Loucy (cell line): ENCODE data around the gene MLLT10.

Experiments used
- H2AFZ ChIP-seq: fragments of 200-600 bp; sonication (generic); 2 replicates; pipeline ENCODE4 v1.6.0; 2016; ENCODE audit warnings: antibody characterized with exemption, mild to moderate bottlenecking, low read length, moderate library complexity
- H3F3A ChIP-seq: fragments of 200-600 bp; 2 replicates; pipeline ENCODE4 v1.6.0; 2016; ENCODE audit warnings: antibody characterized with exemption, low read depth, mild to moderate bottlenecking
- H3K27me3 ChIP-seq: fragments of 200-600 bp; sonication (generic); 2 replicates; pipeline ENCODE4 v1.6.1; 2014; ENCODE audit warnings: low read length, mild to moderate bottlenecking; ENCODE audit not compliant: insufficient read depth, poor library complexity, severe bottlenecking
- H3K36me3 ChIP-seq: fragments of 200-600 bp; sonication (generic); 2 replicates; pipeline ENCODE4 v1.6.1; 2016; ENCODE audit warnings: low read length; ENCODE audit not compliant: insufficient read depth
- H3K4me1 ChIP-seq: fragments of 200-600 bp; sonication (generic); 2 replicates; pipeline ENCODE4 v1.5.1; 2014; ENCODE audit warnings: low read length, mild to moderate bottlenecking; ENCODE audit not compliant: insufficient read depth, poor library complexity, severe bottlenecking
- H3K4me2 ChIP-seq: fragments of 200-600 bp; sonication (generic); 2 replicates; pipeline ENCODE4 v1.6.0; 2014; ENCODE audit warnings: antibody characterized with exemption, low read length, low read depth, mild to moderate bottlenecking; ENCODE audit not compliant: poor library complexity, severe bottlenecking
- H3K4me3 ChIP-seq: fragments of 200-600 bp; sonication (generic); 2 replicates; pipeline ENCODE4 v1.5.1; 2014; ENCODE audit warnings: low read length, mild to moderate bottlenecking, mixed read lengths; ENCODE audit not compliant: poor library complexity, severe bottlenecking
- H3K79me2 ChIP-seq: fragments of 200-600 bp; sonication (generic); 2 replicates; pipeline ENCODE4 v1.6.1; 2014; ENCODE audit warnings: low read length; ENCODE audit not compliant: insufficient read depth
- H3K9ac ChIP-seq: fragments of 200-600 bp; sonication (generic); 2 replicates; pipeline ENCODE4 v1.6.0; 2014; ENCODE audit warnings: mild to moderate bottlenecking, low read depth, low read length, moderate library complexity; ENCODE audit not compliant: poor library complexity, severe bottlenecking
- H3K9me2 ChIP-seq: fragments of 200-600 bp; sonication (generic); replicated peaks from 2 replicates; pipeline ENCODE4 v1.6.1; 2016; ENCODE audit warnings: low read depth, low read length, mixed read lengths
- H3K9me3 ChIP-seq: fragments of 200-600 bp; sonication (generic); 2 replicates; pipeline ENCODE4 v1.6.1; 2014; ENCODE audit warnings: mild to moderate bottlenecking, antibody characterized with exemption, low read length, low read depth; ENCODE audit not compliant: insufficient read depth
- H4K20me1 ChIP-seq: fragments of 200-600 bp; sonication (generic); 2 replicates; pipeline ENCODE4 v1.6.0; 2014; ENCODE audit warnings: antibody characterized with exemption, low read length, mild to moderate bottlenecking; ENCODE audit not compliant: insufficient read depth, poor library complexity, severe bottlenecking
- EZH2phosphoT487 ChIP-seq: fragments of 200-600 bp; IDR thresholded peaks from 2 replicates; pipeline ENCODE4 v1.6.1; 2018; ENCODE audit warnings: antibody characterized with exemption, mild to moderate bottlenecking, moderate library complexity, borderline replicate concordance
- TF ChIP-seq, protein P1 (sequence below): fragments of 200-600 bp; sonication (generic); conservative IDR thresholded peaks from 2 replicates; pipeline ENCODE4 v1.5.1; 2014; ENCODE audit warnings: mild to moderate bottlenecking, antibody characterized with exemption, low read length

The MLLT10 gene

GRCh38 chr10:21488957-21489446 is 45.0 kb upstream of the MLLT10 start:
- TF ChIP-seq, protein P1, sequence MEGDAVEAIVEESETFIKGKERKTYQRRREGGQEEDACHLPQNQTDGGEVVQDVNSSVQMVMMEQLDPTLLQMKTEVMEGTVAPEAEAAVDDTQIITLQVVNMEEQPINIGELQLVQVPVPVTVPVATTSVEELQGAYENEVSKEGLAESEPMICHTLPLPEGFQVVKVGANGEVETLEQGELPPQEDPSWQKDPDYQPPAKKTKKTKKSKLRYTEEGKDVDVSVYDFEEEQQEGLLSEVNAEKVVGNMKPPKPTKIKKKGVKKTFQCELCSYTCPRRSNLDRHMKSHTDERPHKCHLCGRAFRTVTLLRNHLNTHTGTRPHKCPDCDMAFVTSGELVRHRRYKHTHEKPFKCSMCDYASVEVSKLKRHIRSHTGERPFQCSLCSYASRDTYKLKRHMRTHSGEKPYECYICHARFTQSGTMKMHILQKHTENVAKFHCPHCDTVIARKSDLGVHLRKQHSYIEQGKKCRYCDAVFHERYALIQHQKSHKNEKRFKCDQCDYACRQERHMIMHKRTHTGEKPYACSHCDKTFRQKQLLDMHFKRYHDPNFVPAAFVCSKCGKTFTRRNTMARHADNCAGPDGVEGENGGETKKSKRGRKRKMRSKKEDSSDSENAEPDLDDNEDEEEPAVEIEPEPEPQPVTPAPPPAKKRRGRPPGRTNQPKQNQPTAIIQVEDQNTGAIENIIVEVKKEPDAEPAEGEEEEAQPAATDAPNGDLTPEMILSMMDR = no peak
- TF ChIP-seq EZH2phosphoT487 = no peak
- Histone ChIP-seq H3K4me3 (no peak overlapping the region), H3K79me2 (no peaks in the 10 kb centered on the region), H3K9me3 (no peaks in the 10 kb centered on the region), H3K36me3 (no peaks in the 10 kb centered on the region), H4K20me1 (no peaks in the 10 kb centered on the region), H3K9ac (no peak overlapping the region), H3F3A (peaks cover 6% of the 10 kb centered on the region; the same call in 1 of the 2 replicates), H3K27me3 (no peaks in the 10 kb centered on the region), H2AFZ (no peak overlapping the region), H3K9me2 (no peaks in the 10 kb centered on the region), H3K4me2 (no peak overlapping the region), H3K4me1 (no peaks in the 10 kb centered on the region)

DNA sequence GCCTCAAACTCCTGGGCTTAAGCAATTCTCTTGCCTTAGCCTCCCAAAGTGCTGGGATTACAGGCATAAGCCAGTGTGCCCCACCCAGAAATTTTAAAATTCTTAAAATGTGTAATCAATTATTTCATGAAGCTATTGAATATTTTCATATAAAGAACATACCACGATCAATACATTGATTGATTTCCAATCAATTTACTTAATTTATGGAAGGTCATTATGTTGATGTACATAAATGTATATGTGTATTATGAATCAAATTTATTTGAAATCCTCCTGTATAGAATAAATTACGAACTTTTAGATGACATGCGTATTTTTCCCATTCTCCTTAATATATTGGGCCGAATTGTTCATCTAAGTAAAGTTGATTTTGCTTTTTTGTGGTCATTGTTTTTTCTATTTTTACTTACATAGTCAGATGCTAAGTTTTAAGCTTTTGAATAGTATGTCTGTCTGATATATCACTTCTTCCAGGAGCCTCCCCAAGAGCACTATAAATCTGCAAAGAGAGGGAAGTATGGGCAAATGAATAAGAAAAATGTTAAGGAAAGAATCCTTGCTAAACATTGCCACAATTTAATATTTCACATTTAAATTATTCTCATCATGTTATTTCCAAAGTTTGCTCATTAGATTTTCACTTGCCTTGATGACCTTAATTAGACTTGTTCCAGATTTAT is 43.9 kb upstream of the MLLT10 start:
- Histone ChIP-seq H3K9me3 (no peaks in the 10 kb centered on the region), H3K4me2 (no peak overlapping the region), H3F3A (peaks cover 6% of the 10 kb centered on the region; the same call in 1 of the 2 replicates), H3K36me3 (no peaks in the 10 kb centered on the region), H2AFZ (no peak overlapping the region), H3K9me2 (no peaks in the 10 kb centered on the region), H4K20me1 (no peaks in the 10 kb centered on the region), H3K9ac (no peak overlapping the region), H3K79me2 (no peaks in the 10 kb centered on the region), H3K27me3 (no peaks in the 10 kb centered on the region), H3K4me1 (no peaks in the 10 kb centered on the region), H3K4me3 (no peak overlapping the region)
- no peak for TF ChIP-seq EZH2phosphoT487
- TF ChIP-seq, protein P1 = no peak

- no peak overlapping the region for H3K9ac ChIP-seq
- peaks cover 6% of the 10 kb centered on the region; the same call in 1 of the 2 replicates for H3F3A ChIP-seq
- no peak overlapping the region for H3K4me2 ChIP-seq
- no peaks in the 10 kb centered on the region for H3K27me3 ChIP-seq
- TF ChIP-seq, protein P1 = no peak
- no peak for TF ChIP-seq EZH2phosphoT487
- H3K4me3 ChIP-seq = no peak overlapping the region
- no peaks in the 10 kb centered on the region for H3K9me3 ChIP-seq
- no peaks in the 10 kb centered on the region for H3K79me2 ChIP-seq
- H3K4me1 ChIP-seq = no peaks in the 10 kb centered on the region
- H3K9me2 ChIP-seq = no peaks in the 10 kb centered on the region
- H4K20me1 ChIP-seq = no peaks in the 10 kb centered on the region
- H2AFZ ChIP-seq = no peak overlapping the region
- H3K36me3 ChIP-seq = no peaks in the 10 kb centered on the region
Measured at GRCh38 chr10:21490711-21491105, 43.3 kb upstream of the MLLT10 start.
